Measurements from ENCODE around the gene TDRD1. TPM values are rescaled to one million over a fixed set of nuclear protein-coding genes. Genes with fewer than 3 reads are reported as not detected.

Gene TDRD1
- total RNA-seq, 1 donor from 2014 or later, result not detected

DNA sequence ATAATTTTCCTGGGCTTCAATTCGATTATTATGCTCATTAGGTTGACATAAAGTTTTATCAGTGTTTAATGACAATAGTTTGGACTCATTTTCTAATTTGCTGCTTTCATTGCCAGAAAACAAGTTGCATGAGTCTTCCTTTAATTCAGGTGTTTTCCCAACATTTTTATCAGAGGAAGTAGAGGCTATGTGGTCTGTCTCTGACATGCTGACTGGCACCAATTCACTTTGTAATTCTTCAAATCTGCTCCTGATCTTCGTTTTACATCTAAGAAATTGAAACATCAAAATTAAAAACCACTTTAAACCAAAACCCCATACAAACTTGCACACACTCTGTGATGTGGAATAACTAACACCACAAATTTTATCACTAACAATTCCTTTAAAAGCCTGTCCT lies 16.1 kb upstream of the TDRD1 start:
- peaks cover 29% of the 10 kb centered on the region for H3K36me3 Mint-ChIP-seq
- TF ChIP-seq, protein P1, sequence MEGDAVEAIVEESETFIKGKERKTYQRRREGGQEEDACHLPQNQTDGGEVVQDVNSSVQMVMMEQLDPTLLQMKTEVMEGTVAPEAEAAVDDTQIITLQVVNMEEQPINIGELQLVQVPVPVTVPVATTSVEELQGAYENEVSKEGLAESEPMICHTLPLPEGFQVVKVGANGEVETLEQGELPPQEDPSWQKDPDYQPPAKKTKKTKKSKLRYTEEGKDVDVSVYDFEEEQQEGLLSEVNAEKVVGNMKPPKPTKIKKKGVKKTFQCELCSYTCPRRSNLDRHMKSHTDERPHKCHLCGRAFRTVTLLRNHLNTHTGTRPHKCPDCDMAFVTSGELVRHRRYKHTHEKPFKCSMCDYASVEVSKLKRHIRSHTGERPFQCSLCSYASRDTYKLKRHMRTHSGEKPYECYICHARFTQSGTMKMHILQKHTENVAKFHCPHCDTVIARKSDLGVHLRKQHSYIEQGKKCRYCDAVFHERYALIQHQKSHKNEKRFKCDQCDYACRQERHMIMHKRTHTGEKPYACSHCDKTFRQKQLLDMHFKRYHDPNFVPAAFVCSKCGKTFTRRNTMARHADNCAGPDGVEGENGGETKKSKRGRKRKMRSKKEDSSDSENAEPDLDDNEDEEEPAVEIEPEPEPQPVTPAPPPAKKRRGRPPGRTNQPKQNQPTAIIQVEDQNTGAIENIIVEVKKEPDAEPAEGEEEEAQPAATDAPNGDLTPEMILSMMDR (IDR thresholded peaks at IDR 0.05; ENCODE audit: unreplicated experiment), result no peak
- peaks cover 45% of the 10 kb centered on the region for H3K4me1 Mint-ChIP-seq
- H3K4me3 Mint-ChIP-seq, result no peak overlapping the region
- no peak for DNase-seq (ENCODE audit: low spot score in 2 of 2, unreplicated experiment in 2 of 2)
- peak overlapping the region; percentile 99 for H3K27ac Mint-ChIP-seq
- peaks cover 4% of the 10 kb centered on the region for H3K9me3 Mint-ChIP-seq
- no peaks in the 10 kb centered on the region for H3K27me3 Mint-ChIP-seq (ENCODE audit: low read depth)

DNA sequence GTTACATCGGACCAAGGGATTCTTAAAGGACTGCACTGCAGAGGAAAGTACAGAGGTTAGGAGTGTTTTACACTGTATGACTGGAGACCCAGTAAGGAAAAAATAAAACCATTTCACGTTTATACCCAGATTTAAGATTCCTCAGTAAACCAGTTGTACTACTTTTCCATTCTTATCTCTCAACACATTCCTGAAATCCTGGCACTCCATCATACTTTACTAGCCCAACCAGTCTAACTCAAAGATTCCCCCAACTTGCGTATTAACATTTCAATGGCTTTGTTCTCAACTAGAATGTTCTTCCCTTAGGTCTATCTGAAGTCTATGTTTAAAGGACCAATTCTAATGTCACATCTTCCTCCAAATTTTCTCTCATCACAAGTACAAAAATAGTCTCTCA lies 13.1 kb upstream of the TDRD1 start:
- Mint-ChIP-seq H3K4me3 (peak overlapping the region; percentile 7), H3K36me3 (peaks cover 24% of the 10 kb centered on the region), H3K9me3 (peaks cover 11% of the 10 kb centered on the region), H3K4me1 (peaks cover 51% of the 10 kb centered on the region), H3K27me3 (ENCODE audit: low read depth) (no peaks in the 10 kb centered on the region), H3K27ac (peak overlapping the region; percentile 90)
- TF ChIP-seq, protein P1 (IDR thresholded peaks at IDR 0.05; ENCODE audit: unreplicated experiment), result no peak
- DNase-seq (ENCODE audit: low spot score in 2 of 2, unreplicated experiment in 2 of 2), result no peak

DNA sequence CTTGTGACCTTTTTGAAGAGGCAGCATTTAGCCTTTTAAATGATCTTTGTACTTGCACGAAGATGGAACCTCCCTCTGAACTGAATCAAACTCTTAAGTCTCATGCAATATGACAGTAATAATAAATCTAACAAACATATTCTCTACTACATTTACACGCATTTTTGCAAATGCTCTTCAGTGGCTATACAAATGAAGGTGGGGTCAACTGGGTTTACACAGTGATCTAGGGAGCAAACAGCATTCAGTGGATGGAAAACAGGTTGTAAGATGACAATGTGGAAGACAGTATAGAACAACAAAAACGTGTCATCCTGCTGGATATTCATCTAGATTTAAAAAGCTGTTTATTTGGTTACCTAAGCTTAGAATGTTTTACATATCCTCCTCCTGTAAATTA lies 12.7 kb upstream of the TDRD1 start:
- Mint-ChIP-seq H3K36me3 (peaks cover 19% of the 10 kb centered on the region), H3K27ac (peak overlapping the region; percentile 90), H3K4me3 (peak overlapping the region; percentile 7), H3K4me1 (peaks cover 52% of the 10 kb centered on the region), H3K27me3 (ENCODE audit: low read depth) (no peaks in the 10 kb centered on the region), H3K9me3 (peaks cover 11% of the 10 kb centered on the region)
- TF ChIP-seq, protein P1 (IDR thresholded peaks at IDR 0.05; ENCODE audit: unreplicated experiment), result no peak
- no peak for DNase-seq (ENCODE audit: low spot score in 2 of 2, unreplicated experiment in 2 of 2)

DNA sequence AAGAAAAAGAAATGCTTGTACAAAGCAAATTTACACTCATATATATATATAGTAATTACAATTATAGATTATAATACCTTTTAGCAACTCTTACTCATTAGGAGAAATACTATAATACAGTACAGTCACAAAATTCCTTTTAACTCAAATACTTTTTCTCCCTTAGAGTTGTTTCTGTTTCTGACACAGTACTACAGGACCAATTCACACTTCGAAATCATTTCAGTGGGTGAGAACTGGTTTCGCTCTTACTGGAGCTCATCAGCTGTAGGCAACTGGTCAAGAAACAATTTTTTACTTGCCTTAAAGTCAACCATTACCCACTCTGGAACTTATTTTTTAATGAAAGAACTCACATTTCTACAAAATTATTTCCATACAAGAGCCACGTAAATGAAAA lies 11.2 kb upstream of the TDRD1 start:
- peaks cover 11% of the 10 kb centered on the region for H3K36me3 Mint-ChIP-seq
- H3K27ac Mint-ChIP-seq, result no peak overlapping the region
- H3K4me3 Mint-ChIP-seq, result no peak overlapping the region

DNA sequence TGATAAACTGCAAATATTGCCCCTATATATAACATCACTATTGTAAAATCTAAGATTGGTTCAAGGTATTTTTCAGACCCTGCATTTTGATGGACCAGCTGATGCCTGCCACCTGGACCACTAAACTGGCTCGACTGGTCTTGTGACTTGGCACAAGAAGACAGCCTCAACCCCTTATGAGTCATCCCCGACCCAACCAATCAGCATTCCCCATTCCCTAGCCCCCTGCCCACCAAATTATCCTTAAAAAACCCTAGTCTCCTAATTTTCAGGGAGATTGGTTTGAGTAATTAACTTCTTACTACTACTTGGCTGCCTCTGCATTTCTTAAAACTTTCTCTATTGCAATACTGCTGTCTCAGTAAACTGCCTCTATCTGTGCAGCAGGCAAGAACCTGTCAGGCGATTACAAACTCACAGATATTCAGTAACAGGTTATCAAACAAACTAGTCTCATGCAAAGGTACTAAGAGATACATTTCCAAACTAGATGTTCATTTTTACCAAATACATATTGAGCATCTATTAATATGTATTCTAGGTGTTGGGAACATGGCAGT lies 10.6 kb upstream of the TDRD1 start:
- Mint-ChIP-seq H3K27ac (peak overlapping the region; percentile 60), H3K36me3 (peaks cover 11% of the 10 kb centered on the region), H3K27me3 (ENCODE audit: low read depth) (no peaks in the 10 kb centered on the region), H3K4me3 (no peak overlapping the region), H3K9me3 (peaks cover 11% of the 10 kb centered on the region), H3K4me1 (peaks cover 60% of the 10 kb centered on the region)
- DNase-seq (ENCODE audit: low spot score in 2 of 2, unreplicated experiment in 2 of 2), result no peak
- TF ChIP-seq, protein P1 (IDR thresholded peaks at IDR 0.05; ENCODE audit: unreplicated experiment), result no peak

More for the DNA sequence above, 11.2 kb upstream of the TDRD1 start:
- Mint-ChIP-seq H3K27me3 (ENCODE audit: low read depth) (no peaks in the 10 kb centered on the region), H3K4me1 (peaks cover 61% of the 10 kb centered on the region), H3K9me3 (peaks cover 11% of the 10 kb centered on the region)
- TF ChIP-seq, protein P1 (IDR thresholded peaks at IDR 0.05; ENCODE audit: unreplicated experiment), result no peak
- DNase-seq (ENCODE audit: low spot score in 2 of 2, unreplicated experiment in 2 of 2), result no peak

DNA sequence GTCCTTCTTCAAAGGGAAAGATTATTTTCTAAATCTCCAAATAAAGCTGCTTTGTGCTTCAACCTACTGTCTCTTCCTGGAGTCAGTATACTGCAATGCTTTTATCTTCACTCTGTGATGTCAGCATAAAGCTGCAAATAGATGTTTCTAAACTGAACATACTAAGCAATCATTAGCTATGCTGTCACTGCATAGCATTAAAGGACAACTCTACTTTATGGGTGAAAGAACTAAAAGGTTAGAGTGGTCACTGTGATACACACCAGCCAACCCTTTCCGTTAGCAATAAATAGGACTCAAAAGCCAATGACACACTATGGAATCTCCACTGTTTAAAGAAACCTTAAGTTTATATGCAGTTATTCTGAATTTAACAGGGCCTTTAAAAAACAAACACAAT lies 6.9 kb upstream of the TDRD1 start:
- peaks cover 38% of the 10 kb centered on the region for H3K4me1 Mint-ChIP-seq
- H3K36me3 Mint-ChIP-seq, result peaks cover 11% of the 10 kb centered on the region
- peak overlapping the region; percentile 99 for H3K4me3 Mint-ChIP-seq
- H3K27ac Mint-ChIP-seq, result peak overlapping the region; percentile 99
- no peaks in the 10 kb centered on the region for H3K27me3 Mint-ChIP-seq (ENCODE audit: low read depth)
- DNase-seq (ENCODE audit: low spot score in 2 of 2, unreplicated experiment in 2 of 2), result no peak
- peaks cover 10% of the 10 kb centered on the region for H3K9me3 Mint-ChIP-seq
- TF ChIP-seq, protein P1 (IDR thresholded peaks at IDR 0.05; ENCODE audit: unreplicated experiment), result no peak
